GM18867 (cell line): ENCODE measurements around the gene RAB27A.
"Not testable (repeated sequence)": the region's sequence is repeated elsewhere in the genome, so short reads cannot be mapped to it uniquely, and the experiment has no call there.

Source experiments
- ATAC-seq: cut with Tn5 transposase; IDR thresholded peaks from one replicate; pipeline ENCODE4 v1.9.1; 2021; ENCODE audit warnings: mild to moderate bottlenecking, moderate library complexity; ENCODE audit not compliant: unreplicated experiment

RAB27A gene

GRCh38 chr15:55253580-55253979, 36.0 kb downstream of the RAB27A start:
- ATAC-seq = no peak

- ATAC-seq = not testable (repeated sequence)
Measured at GRCh38 chr15:55252201-55252600, 37.4 kb downstream of the RAB27A start.

GRCh38 chr15:55250941-55251340, 38.7 kb downstream of the RAB27A start:
- ATAC-seq = no peak

- no peak for ATAC-seq
Measured at GRCh38 chr15:55250392-55250791, 39.2 kb downstream of the RAB27A start.

GRCh38 chr15:55249885-55250284, 39.7 kb downstream of the RAB27A start:
- ATAC-seq = not testable (repeated sequence)

DNA sequence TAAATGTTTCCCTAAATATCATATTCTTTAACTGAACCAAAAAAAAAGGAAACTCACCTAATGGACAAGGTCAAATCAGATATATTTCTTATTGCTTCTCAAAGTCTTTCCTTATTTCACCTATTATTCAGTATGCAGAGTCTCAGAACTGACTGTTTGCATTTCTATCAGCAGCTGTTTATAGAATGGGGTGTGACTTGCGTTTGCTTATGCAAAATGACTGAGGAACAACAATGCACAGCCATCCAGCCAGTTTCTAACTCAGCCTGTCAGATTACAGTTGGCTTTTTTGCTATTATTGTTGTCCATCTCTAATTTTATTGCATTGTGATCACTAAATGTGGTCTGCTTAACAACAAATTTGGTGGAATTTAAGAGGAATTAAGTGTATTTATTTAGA, 40.7 kb downstream of the RAB27A start:
- no peak for ATAC-seq

DNA sequence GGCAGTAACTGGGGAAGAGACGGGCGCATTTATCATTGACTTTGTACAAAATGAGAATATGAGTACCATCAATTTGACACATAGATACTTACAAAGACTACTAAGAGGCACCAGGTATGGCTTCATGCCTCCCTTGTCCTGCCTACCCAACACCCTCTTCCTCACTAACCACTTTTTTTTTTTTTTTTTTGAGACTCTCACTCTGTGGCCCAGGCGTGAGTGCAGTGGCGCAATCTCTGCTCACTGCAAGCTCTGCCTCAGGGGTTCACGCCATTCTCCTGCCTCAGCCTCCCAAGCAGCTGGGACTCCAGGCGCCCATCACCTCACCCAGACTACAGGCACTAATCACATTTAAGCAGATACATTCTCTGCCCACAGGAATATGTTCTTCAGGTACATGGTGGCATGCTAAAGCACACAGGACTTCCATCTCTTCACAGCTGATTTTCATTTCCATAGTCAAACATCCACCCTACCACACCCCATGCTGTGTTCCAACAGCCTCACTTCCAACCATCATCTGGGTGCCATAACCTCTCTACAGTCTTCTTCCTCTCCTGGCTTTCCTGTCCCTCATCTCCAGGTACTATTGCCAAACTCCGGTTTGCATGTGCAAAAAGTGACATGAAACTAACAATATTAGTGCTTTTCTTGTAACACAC, 41.7 kb downstream of the RAB27A start:
- ATAC-seq = no peak

DNA sequence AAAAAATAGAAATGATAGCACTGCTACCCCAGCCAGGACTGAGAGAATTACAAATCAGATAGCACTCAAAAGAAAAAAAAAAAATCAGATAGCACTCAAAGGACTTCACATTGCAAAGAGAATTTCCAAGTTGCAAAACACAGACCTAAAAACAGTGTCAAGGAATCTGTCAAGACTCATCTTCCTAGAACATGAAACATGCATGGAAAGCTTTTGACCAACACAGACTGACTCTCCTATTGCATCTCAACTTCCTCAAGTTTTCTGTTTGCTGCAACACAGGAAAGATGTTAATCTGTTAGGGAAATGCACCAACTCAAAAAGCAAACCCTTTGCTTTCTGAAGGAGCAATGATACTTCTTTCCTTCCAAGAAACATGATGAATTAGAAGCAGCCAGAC, 42.3 kb downstream of the RAB27A start:
- ATAC-seq = no peak

DNA sequence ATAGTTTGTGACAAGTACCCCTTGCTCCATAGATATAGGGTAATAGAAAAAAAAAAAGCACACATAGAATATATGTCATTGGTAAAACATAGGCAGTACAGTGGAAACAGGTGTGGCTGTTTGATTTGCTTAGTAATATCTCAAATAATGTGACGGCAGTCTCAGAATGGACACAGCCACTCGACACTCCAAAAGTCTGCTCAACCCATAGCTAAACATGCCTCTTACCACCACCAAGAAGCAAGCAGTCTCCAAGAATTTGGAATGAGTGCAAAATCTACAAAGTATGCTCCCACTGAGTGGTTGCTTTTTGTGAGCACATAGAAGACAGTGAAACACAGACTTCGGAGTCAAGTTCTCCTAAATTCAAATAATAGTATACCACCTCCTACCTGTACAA, 43.0 kb downstream of the RAB27A start:
- ATAC-seq = no peak

DNA sequence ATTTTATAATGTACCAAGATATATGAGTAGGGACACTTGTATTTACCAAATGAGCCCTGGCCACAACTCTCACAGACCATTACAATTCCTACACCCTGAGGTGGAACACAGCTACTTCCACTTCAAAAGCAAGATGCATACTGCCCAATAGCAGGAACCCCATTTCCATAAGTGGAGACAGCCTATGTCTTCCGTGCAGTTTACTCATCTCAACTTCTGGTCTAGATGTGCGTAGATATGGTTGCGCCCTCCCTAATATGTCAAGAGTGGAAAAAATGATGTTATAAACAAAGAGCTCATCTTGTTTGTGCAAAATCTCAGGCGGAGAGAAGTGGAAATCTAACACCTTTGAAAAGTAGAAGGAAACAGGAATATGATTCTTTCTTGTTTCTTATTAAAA, 44.6 kb downstream of the RAB27A start:
- ATAC-seq = no peak

- no peak for ATAC-seq
Measured at GRCh38 chr15:55241891-55242290, 47.7 kb downstream of the RAB27A start.

DNA sequence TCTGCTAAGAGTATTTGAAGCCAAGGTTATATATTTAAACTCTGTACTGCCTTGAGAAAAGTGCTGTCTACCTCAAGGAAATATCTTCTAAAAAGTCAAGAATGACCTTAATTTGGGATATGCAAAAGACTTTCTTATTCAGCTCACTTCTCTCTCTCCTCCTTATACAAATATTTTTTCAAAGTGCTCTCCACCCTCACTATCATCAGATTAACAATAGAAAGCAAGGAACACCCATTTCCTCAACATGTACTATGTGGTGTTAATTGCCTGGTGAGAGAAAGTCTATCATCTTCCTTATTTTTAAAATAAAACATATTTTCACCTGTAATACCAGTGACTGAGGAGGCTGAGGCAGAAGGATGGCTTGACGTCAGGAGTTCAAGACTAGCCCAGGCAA, 48.4 kb downstream of the RAB27A start:
- no peak for ATAC-seq

DNA sequence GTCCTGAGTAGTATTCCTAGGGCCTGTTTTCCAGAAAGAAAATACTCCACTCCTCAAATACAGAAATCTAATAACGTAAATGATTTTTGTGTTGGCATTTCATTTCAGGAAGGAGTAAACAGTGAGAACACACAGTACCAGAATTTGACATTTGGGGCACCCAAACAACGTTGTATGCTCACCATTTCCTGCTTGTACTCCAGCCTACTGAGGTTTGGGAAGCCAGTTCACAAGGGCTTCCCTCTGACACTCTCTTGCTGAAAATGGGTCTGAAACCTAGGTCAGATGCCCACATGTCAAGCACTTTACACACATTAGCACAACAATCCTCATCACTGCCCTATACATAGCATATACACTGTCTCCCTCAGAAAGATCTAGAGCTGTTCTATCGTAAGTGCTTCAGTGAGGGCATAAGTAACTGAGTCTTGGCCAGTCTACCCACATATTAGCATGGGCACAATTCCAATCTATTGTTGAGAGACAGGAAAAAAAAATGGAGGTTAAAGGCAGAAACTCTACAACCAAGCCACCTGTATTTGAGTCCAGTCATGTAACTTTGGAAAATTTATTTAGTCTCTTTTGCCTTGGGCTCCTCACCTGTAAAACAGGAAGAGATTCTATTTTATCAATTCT, 49.4 kb downstream of the RAB27A start:
- no peak for ATAC-seq

- ATAC-seq = no peak
Measured at GRCh38 chr15:55239440-55240124, 50.0 kb downstream of the RAB27A start.

DNA sequence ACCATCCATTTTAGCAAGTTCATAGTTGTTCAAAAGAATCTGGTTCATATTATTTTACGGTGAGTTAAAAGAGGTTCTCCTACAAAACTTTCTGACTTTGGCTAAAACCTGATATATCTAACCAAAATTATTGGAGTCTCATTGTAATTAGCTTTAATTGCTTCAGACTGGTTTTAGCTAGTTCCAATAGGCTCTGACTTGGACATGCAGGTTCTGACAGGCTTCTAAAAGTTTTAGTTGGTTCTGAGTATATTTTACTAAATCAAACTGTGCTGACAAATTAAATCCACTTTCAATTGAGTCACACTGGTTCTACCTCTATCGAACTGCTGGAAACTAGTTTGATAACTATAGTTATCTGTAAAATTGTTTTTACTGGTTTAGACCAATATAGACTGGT, 50.7 kb downstream of the RAB27A start:
- no peak for ATAC-seq

- ATAC-seq = no peak
Measured at GRCh38 chr15:55237219-55238130, 52.1 kb downstream of the RAB27A start.

DNA sequence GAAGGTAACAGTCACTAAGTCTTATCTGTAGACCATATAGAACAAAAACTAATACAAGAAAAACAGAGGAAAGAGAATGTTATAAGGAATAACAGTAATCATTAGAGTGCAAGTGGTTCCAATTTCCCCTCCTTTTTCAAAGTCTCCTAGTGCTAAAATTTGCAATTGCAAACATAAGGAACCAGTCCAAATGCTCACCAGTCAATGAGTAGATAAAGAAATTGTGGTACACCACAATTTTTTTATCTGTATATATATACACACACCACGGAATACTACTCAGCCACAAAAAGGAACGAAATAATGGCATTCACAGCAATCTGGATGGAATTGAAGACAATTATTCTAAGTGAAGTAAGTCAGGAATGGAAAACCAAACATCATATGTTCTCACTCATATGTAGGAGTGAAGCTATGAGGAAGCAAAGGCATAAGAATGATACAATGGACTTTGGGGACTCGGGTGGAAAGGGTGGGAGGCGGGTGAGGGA, 54.0 kb downstream of the RAB27A start:
- ATAC-seq = no peak

GRCh38 chr15:55234800-55235104, 54.9 kb downstream of the RAB27A start:
- ATAC-seq = no peak

DNA sequence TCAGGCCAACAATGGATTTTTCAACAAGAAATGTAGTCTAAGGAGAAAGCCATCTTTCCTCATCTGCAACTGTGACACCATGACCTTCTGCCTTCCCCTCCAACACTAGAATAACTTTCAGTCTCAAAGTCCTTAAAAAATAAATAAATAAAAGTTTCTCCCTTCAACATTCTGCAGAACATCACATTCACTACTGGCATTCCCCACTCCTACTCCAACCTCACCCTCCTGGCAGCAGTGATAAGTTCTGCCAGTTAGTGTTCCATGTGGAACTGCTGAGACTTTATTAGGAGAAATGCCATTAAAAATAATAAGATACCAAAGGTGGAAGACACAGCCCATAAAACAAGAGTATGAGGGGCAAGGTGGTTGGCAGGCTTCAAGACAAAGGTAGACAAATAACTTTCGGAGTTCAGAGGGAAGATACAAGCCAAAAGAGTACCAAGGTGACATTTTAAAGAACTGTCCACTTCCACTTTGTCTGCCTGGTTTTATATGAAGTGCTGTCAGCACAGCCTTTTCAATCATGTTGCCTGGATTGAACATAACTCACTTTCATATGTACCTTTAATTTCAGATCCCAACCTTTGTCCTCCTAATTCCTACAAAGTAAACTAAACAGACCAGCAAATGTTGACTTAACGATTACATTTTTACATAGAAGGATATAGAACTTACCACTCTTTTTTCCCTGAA, 55.4 kb downstream of the RAB27A start:
- no peak for ATAC-seq

GRCh38 chr15:55231455-55231854, 58.2 kb downstream of the RAB27A start:
- no peak for ATAC-seq

DNA sequence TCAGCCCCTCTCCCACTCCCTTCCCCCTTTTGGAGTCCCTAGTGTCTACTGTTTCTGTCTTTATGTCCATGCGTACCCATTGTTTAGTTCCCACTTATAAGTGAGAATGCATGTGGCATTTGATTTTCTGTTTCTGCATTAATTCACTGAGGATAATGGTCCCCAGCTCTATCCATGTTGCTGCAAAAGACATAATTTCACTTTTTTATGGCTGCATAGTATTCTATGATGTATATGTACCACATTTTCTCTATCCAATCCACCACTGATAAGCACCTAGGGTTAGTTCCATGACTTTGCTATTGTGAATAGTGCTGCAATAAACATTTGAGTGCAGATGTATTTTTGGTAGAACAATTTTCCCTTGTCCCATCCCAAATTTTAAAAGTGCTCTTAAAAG, 58.7 kb downstream of the RAB27A start:
- no peak for ATAC-seq
